OCI-LY1 (cell line): ENCODE measurements around the gene SBSN.

Experiments
- CTCF ChIP-seq: fragments of 200-600 bp; sonication (generic), shearing (Covaris generic); IDR thresholded peaks from 2 replicates; pipeline ENCODE4 v1.5.1; 2017; ENCODE audit warnings: mild to moderate bottlenecking, antibody characterized with exemption, low read length, moderate library complexity, mixed read lengths
- EZH2 ChIP-seq: fragments of 200-600 bp; sonication (generic), shearing (Covaris generic); IDR thresholded peaks from 2 replicates; pipeline ENCODE4 v1.8.0; 2017; ENCODE audit warnings: borderline replicate concordance, mixed run types, mild to moderate bottlenecking, antibody characterized with exemption, low read length, moderate library complexity, mixed read lengths

GRCh38 chr19:35554076-35554475, 26.0 kb upstream of the SBSN start:
- no peak for TF ChIP-seq CTCF
- TF ChIP-seq EZH2, result no peak
